A204.1 (cell line): ENCODE results near the gene OR51V1.
"Not testable (repeated sequence)": the region's sequence is repeated elsewhere in the genome, so short reads cannot be mapped to it uniquely, and the experiment has no call there.

Experiments
- FAIRE-seq: peaks from 2 replicates; lab custom pipeline; 2012; peaks lifted over from hg19 to GRCh38; lab: Jason Lieb, UNC

Gene OR51V1

DNA sequence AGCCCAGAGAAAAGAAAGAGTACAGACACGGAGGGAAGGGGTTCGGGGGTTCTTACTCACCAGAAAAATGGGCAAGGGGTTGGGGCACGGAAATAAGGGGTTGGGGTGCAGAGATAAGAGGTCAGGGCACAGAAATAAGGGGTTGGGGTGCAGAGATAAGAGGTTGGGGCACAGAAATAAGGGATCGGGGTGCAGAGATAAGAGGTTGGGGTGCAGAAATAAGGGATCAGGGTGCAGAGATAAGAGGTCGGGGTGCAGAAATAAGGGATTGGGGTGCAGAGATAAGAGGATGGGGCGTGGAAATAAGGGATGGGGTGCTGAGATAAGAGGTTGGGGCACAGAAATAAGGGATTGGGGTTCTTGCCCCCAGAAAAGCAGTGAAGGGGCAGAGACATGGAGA, 35.7 kb downstream of the OR51V1 start:
- FAIRE-seq: not testable (repeated sequence)

DNA sequence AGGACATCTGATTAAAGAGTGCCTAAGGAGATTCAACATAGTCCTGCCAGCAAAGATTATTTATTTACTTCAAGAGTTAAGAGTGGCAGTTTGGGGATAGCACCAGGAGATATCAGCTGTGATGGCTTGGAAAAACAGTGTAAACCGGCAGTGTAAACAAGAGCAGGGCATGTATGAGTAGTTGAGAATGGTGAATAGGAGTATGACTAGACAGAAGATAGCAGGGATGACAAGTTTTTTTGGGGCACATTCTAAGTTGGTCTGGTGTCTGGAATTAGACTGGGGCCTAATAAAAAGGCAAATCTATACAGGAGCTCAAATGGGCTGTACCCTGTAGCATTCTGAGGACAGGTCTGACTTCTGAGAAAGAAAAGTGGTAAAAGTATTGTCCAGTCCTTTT, 39.4 kb downstream of the OR51V1 start:
- FAIRE-seq: not testable (repeated sequence)

DNA sequence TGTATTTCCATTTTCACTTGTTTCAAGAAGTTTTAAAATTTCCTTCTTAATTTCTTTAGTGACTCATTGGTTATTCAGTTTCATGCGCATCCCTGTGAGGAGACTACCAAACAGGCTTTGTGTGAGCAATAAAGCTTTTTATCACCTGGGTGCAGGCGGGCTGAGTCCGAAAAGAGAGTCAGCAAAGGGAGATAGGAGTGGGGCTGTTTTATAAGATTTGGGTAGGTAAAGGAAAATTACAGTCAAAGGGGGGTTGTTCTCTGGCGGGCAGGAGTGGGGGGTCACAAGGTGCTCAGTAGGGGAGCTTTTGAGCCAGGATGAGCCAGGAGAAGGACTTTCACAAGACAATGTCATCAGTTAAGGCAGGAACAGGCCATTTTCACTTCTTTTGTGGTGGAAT, 40.3 kb downstream of the OR51V1 start:
- FAIRE-seq: not testable (repeated sequence)

DNA sequence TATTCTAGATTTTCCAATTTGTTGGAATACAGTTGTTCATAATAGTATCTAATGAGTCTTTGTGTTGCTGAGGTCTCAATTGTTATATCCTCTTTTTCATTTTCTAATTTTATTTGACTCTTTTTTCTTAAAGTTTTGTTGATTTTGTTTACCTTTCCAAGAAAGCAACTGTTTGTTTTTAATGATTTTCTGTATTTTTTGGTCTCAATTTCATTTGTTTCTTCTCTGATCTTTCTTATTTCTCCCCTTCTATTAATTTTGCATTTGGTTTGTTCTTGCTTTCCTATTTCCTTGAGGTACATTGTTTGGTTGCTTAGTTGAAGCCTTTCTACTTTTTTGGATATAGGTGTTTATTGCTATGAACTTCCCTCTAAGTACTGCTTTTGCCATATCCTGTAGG, 40.7 kb downstream of the OR51V1 start:
- FAIRE-seq: no peak

DNA sequence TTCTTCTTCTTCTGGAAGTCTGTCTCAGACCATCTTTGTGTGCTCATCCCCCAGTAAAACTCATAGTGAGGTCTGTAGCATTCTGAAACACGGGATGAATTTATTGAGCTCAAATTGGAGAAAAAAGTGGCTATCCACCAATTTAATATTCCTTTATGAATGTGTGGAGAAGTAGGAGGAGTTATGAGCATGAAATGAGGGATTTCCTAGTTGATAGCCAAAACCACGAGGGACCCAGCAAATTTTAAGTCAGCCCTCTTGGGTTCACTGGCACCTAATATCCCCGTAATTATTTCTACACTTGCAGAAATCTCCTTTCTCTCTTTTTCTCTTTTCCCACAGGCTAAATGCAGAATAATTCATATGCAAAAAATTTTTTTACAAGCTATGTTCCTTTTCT, 45.8 kb downstream of the OR51V1 start, which contains the start of gene OR52A1:
OR52A1 (minus strand) TSS at position 101 of the 400 bp plus-strand sequence. CDS start 2,388 bp downstream, outside the sequence.
- FAIRE-seq: no peak

DNA sequence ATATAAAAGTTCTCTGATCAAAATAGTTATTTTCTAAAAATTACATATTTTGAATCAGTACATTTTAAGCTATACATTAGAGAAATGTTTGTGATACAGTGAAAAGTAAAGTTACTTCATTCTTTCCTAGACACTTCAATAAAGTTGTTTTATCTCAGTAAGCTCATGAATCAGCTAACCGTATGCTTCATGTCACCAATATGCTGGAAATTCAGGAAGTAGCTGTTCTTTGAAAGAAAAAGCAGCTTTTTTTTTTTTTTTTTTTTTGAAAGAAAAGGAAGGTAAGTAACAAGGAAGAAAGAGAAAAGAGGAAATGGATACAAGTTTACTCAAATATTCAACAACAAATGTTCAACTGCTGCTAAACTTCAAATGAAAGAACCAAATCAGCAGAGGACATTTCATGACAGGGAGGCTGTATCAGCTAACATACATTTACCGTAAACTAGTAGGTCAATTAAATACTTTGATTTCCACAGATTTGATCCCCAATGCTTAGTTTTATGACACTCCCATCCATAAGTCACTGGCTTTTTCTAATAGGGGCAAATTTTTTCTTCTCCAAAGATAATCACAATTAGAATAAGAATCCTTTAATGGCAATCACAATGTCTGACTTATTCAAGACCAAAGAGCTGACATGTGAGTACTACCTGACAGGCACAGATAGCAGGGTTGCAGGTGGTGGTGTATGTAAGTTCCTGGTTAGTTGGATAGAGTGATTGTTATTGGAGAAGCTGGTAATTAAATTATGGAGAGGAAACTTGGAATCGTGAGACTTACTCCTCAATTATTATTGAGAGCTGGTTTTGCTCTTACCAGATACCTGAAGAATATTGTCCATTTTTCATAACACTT, 46.7 kb downstream of the OR51V1 start:
- no peak for FAIRE-seq

DNA sequence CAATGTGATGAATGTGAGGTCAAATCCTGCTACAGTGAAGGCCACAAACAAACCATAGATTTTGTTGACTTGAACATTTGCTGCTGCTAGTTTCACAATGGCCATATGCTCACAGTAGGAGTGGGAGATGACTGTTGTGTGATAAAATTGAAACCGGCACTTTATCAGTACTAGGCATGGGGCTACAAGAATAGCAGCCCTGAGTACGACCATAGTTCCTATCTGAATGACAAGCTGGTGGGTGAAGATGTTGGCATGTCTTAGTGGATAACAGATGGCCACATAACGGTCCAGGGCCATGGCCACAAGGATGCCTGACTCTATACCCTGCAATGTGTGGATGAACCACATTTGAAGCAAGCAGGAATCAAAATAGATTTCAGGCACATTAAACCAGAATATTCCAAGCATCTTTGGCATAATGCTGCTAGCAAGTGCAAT, 48.7 kb downstream of the OR51V1 start:
- FAIRE-seq: no peak
